HG02885 (cell line): Measurements from ENCODE around the gene PSMB11.

Experiments used
- ATAC-seq: cut with Tn5 transposase; IDR thresholded peaks from one replicate; pipeline ENCODE4 v1.9.1; 2021; ENCODE audit warnings: mild to moderate bottlenecking; ENCODE audit not compliant: unreplicated experiment, poor library complexity

Gene PSMB11

DNA sequence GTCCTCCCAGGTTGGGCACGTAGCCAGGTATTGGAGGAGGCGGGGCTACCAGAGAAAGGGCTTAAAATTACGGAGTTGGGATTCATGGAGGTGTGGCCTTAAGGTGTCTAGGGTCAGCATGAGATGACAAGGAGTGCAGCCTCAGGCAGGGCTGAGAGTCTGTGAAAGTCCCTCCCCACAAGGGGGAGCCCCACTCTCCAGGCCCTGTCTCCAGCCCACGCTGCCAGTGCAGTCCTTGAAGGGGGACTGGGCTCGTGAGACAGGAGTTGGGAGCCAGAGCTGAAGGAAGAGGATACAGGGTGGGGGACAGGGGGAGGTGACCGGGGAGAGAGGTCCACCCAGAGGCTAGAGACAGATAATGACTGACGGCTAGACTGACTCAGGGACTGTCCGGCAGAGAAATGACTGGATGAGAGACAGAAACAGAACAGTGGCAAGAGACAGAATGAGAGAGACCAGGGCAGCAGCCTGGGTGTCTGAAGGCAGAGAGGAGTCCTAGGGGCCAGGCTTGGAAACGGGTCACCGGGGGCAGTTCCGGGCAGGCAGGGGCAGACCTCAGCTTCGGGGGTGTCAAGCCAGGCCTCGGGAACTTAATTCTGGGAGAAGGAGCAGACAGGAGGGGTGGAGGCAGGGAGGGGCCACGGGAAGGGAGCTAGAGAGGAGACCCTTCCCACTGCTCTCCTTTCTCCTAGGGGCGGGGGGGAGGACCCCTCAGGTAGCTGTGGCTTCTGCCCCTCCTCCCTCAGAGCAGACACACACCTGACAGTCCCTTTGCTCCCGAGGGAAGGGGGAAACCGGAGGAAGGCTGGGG, 14.3 kb downstream of the PSMB11 start:
- ATAC-seq, result peak; percentile 64

DNA sequence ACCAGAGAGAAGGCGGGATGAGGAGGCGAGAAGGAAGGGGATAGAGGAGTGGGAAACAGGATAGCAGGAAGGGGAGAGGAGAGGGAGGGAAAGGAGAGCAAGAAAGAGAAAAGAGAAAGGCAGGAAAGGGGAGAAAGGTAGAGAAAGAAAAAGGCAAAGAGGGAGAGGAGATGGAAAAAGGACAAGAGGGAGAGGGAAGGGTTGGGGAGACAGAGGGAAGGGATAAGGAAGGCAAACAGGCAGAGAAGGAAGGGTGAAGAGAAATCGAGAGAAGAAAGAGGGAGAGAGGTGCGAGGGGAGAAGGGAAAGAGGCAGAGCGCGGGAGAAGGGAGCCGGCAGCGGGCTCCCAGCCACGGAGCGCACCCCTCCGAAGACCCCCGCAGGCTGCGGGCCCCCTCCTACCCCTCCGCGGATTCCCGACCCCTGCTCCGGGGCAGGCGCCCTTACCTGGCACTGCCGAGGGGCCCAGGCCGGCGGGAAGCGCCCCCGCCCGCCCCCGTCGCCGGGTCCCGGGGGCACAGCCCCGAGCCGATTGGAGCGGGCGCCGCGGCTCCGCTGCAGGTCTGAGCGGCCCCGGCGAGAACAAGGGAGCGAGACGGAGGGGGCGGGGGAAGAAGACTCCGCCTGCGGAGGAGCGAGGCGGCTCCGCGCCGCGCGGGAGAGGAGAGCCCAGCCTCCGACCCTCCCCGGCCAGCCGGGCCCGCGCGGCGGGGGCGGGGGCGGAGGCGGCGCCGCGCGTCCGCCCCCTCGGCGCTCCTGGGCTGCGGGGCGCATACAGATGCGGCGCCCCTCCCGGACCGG, 15.1 kb downstream of the PSMB11 start, which contains the start of gene CDH24:
CDH24 (minus strand) TSS at position 565 of the 801 bp plus-strand sequence. CDS start 1,787 bp downstream, outside the sequence.
- peak; percentile 63 for ATAC-seq

DNA sequence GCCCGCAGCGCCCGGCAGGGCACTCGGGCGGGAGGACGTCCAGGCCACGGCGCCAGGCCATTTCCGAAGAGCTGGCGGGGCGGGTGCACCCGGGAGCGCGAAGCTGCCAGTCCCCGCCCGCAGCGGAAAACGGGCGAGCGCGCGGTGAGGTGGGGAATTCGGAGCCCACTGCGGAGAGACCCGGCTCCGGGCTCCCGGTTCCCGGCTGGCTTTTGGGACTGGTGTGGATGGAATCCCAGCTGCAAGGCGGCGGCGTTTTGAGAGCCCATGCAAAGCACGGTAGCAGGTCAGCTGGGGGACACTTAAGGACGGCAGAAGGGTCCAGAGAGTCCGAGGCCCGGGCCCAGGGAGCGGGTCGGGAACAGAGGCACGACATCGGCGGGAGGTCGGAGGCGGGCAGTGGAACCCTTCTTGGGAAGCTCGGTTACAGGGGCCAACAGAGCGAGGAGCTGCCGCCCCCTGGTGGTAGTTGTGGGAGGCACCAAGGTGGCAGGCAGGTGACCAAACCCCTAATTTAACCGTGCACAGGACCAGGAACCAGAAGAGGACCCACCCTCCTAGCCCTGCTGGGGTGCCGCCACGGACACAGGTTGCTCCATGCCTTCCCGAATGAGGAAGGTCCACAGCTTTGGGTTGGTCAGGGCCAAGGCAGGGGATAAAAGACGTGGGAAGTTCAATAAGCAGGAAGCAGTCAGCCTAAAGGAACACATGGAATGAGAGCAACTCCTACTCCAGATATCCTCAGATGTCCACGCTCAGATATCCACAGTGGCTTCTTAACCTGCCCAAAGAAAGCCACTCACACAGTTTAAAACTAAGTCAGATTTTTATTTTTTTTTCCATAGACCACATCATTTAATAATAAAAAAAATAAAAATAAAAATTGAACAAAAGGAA, 16.0 kb downstream of the PSMB11 start:
- ATAC-seq, result peak; percentile 64

DNA sequence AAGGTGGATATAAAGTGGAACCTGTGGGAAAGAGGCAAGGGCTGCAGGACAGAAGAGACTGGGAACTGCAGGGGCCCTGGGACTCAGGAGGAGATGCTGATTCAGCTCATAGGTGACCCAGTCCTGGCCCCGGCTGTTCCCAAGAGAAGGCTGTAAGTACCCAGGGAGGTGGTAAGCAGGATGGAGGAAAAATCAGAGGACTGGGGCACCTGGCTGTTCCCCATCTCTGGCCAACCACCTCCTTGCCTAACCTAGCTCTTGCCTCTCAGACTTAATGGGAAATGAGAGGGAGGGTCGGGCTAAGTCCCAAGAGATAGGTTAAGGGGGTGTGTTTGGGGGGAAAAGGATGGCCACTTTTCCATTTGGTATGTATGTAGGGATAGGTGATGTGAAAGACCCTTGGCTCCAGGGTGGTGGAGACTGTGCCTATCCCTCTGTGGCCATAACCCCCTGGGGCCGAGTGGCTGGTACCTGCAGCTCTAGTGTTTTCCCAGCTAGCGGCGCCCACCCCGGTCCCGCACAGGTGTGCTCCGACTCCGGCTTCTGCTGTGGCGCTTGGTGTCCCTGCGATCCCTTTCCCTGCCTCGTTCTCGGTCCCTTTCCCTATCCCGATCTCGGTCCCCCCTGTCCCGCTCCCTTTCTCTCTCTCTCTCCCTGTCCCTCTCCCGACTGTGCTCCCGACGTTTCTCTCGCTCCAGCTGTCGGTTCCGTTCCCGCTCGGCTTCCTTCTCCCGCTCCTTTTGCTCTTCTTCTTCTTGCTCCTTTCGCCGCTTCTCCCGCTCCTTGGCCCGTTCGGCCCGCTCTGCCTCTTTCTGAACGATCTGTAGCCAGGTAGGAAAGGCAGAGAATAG, 16.9 kb downstream of the PSMB11 start:
- no peak for ATAC-seq

DNA sequence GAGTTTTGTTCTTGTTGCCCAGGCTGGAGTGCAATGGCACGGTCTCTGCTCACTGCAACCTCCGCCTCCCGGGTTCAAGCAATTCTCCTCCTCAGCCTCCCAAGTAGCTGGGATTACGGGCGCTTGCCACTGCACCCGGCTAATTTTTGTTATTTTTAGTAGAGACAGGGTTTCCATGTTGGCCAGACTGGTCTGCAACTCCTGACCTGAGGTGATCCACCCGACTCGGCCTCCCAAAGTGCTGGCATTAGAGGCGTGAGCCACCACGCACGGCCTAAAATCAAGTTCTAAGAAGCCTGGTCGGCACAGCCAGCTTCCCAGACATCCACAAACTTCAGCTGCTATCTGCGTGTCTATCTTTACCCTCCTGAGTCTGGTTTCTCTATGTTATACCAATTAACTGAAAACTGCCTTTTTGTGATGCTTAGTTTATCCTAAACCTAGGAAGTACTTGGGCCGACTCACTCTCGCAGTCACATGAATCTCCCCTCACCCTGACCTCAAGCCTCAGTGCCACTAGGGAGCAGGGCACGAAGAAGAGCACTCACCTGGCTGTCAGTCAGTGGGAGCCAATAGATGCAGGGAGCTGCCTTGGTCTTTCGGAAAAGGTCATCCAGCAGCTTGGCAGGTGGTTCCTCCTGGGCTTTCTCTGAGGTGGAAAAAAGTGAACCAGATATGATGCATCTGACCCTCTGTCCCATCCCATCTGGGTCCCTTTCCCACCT, 18.7 kb downstream of the PSMB11 start:
- ATAC-seq, result no peak

DNA sequence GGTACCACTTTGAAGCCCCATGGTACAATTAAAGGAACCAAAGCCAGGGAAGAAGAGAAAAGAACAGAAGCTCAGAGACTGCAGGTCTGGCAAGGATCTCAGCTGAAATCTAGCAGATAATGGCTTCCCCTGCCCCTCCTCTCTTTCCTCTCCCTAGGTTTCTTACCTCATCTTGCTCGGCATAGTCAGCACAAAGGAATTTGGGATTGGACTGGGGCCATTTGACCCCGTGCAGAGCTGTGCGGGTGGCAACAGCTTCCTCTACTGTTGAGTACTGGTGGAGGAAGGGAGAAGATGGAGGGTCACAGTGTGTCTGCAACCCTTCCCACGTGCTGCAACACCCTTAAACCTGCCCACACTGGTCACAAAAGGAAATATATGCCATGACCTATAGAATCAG, 20.0 kb downstream of the PSMB11 start:
- no peak for ATAC-seq

DNA sequence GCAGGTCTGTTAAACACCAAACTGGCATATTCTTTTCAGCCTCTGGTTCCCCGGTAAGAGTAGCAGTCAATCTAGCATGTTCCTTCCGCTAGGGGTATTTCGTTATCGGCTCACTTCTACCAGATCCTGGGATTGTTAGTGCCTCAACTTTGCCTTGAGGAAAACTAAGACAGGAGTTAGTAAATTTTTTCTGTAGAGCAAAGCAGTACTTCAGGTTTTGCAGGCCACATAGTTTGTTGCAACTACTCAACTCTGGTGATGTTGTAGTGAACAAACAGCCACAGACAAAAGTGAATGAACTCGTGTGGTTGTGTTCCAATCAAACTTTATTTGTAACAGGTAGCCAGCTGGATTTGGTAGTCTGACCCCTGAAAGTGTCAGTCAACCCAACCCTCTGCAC, 21.6 kb downstream of the PSMB11 start:
- no peak for ATAC-seq

DNA sequence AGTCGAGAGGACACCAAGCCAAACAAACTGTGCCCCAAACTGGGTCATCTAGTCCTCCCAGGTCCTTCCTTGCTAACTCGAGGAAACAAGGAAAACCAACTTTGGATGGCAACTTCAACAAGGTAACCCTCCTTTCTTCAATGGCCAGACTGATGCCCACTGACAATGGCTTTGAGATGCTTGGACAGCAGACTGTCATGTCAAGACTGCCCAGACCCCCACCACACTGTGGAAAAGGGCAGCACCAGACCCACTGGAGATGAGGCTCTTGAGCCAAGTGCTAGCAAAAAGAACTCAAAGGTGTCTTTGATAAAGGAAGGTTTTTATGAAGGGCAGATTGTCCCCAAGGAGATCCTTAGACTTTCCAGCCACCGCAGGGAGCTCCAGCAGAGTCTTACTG, 24.4 kb downstream of the PSMB11 start:
- no peak for ATAC-seq

DNA sequence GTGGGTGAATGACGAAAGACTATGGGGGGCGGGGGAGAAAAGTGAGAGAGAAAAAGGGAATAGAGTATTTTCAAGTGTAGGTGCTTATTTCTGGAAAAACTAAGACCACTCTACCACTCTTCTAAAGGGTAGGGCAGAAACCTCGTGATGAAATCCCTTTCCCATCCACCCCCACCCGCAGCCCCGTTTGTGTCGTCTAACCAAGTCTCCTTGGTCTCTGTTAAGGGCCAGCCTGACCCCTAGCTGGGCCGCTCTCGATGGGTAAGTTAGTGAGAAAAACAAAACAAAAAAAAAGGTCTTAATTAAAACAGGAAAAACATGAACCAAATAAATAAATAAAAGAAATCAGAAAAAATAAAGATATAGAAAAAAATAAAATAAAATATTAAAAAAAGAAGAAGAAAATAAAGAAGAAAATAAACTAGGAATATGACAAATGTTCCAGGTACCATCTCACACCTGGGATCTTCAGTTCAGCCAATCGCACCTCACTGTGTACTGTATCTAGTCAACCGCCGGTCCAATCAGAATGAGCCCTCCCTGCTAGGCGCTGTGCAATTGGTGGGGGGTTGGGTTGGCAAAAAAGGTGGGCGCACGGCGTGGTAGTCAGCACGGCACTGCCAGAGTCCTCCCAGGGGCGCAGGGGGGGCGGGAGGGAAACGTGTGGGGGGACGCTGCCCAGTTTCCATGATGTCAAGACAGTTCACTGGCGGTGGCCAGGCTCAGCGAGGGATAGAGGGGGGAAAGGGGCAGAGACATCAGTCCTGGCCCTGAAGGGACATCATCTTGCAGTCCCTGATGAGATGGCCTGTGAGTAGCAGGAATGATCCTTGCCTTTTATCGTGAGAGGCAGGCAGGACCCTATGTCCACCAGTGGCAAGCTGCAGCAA, 25.1 kb downstream of the PSMB11 start:
- no peak for ATAC-seq

DNA sequence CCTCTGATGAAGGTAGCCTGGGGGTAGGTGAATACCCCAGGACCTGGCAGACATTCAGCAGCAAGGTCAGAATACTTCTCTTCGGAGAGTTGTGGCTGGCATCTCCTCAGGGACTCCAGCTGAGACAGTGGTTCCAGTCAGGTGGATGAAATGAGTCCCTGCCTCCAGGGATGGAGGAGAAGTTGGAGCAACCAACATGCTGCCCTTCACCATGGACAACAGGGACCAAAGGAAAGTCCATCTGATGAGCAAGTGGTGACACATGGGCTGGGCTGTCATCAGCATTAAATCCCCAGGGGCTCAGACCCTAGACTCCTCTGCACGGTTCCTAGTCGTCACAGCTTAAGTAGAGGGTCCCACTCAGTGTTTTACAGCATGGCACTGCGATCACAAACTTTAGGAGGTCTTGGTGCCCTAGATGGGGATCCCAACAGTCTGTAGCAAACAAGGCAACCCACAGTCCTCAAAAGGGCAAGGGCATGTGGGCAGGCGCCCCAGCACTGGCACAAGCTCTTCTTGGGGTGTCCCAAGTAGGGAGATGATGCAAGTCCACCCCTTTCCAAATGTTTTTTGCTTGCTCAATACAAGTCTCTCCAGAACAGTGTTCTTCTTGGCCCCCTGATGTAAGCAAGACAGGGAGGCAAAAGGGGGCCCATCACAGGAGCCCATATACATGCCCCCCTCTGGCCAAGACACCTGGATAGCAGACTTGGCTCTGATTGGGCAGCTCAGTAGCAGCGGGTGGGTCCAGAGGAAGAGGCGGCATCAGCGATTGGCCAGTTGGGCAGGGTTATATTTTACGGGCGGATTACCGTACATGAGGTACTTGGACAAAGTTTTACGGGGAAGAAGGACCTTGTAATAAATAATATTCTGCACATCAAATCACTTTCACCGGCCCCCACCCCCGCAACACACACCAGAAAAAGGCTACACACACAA, 26.1 kb downstream of the PSMB11 start:
- no peak for ATAC-seq

DNA sequence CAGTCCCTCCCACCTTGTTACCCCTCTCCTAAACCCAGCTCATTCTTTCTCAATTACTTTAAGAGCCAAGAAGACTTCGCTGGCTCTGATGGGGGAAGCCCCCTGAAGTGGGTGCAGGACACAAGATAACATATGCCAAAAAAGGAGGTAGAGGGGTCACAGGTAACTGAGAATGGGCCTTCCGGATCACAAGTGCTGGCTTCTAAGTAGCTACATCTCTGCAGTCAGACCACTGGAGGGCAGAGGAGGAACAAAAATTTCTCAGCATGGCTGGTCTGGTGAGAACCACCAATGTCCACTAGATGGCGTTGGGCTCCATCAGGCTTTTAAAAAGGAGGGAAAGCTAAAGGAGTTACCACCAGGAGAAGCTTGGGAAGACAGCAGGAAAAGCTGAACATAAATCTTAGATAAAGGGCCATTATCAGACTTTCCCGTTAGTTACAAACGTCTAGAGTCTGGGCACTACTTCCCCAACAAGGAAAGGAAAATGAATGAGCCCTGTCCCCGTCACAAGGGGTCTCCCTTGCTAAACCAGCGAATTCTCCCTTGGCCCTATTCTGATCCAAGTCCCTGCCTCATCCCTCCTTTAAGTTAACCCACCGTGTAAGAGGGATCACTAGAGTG, 26.9 kb downstream of the PSMB11 start:
- ATAC-seq, result peak; percentile 77

DNA sequence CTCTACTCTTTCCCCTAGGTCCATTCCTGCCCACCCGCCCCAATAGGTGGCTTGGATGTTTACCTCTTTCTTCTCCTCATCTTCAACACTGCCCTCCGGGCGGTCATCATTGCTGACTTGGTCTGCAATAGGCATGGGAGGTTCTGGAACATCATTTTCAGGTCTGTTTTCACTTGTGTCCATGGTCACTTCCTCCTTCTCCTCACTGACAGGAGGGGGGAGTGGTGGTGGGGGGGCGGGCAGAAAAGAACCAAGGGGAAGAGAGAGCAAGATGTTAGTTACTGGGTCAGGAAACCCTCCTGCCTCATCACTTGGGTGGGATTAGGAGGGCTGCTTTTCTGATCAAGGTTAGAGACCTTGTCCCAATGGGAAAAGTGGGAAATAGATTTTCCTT, 27.4 kb downstream of the PSMB11 start:
- ATAC-seq, result no peak

DNA sequence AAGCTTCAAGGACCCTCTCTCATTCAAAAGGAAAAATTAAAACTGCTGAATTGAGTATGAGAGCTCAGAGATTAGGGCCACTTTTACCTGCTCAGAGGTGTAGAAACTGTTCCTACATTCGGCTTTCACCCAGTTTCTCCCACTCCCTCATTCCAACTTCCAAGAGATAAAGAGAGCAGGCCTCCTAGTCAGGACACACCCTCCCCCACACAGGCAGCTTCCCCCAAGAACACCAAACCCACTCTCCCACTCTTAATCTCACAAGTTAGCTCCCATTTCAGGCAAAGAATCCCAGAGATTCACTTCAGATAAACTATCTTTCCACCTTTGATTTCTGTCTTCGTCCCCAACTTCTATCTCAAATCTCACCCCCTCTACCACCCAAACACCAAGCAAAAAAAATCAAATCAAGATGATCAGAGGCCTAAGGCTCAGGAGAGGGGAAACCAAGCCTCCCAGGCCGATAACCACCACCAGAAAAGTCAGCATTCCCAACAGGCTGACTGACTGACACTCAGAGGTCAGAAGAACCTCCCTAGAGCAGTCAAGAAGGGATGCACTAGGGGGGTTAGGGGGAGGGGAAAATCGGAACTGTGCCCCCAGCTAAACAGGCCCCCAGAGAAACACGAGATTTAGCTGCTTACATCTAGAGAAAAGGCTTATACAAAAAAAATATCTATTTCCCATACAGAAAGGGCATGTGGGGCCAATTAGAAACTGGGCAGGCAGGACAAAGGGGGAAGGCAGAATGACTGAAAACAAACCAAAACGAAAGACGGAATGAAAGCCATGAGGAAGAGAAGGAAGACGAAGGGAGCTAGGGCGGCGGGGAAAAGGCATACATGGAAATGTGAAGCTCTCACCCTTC, 28.5 kb downstream of the PSMB11 start:
- no peak for ATAC-seq

DNA sequence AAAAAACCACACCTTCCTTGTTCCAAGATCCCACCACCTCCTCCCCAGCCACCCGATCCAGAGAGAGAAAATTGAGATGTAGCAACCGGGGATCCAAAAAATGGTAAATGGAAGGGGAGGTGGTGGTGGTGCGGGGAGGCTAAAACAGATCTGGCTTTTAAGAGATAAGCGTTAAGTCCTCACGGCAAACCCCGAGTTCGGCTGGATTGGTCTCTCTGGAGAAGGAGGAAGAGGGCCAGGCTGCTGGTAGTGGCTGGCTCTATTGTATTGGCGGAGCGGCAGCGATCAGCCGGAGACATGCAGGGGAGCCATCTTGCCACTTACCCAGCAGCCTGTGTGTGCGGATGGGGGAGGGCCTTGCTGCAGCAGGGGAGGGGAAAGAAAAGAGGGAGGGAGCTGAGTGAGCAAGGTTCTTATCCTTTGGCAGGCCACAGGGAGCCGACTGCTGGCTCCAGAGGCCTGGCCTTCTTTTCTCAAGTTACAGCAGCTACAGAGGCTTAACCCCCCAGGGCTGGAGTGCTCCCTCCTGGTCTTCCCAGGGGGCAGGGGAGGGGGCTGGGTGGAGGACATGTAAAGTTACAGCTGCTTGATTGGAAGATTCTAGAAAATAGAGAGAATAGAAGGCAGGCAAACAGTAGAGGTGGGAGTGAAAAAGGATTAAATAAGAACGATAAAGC, 29.4 kb downstream of the PSMB11 start:
- peak; percentile 92 for ATAC-seq

DNA sequence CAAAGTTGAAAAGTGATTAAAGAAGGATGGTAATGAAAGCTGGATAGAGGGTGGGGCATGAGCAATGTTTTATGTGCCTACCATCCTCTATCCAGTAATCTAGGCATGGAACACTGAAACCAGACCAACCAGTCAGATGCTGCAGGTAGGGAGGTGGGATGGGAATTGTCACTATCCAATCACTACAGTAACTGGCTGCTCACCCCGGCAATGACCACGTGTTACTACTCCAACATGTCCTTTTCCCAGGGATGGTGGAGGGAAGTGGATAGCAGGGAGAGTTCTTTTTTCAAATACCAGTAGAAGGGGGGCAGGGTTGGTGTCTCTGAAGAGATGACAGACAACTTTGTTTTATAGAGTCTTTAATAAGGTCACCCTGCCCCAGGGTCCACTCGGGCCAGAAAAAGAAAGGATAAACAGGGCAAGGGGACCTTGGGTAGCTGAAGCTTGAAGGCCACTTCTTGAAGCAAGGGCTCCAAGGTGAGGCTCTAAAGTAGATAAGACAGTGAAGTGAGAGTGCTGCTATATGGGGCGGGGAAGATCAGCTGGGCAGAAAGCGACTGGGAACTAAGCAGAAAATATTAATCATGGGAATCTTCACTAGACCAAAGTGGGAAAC, 30.0 kb downstream of the PSMB11 start:
- no peak for ATAC-seq
